Natural killer cell (primary cell): ENCODE measurements around the gene TRNP1. TPM values are rescaled to one million over a fixed set of nuclear protein-coding genes. Genes with fewer than 3 reads are reported as not detected.
A peak's percentile ranks its signal among the peaks of the same experiment; 100 is the strongest.

Experiments
- ATAC-seq, 3 donors: fragments of 150-1000 bp in 2 of 3; fragments of 200-7000 bp in 1 of 3; cut with Tn5 transposase; 1 replicate in 1 of 3; 2 replicates in 2 of 3; pipeline ENCODE4 v1.10.0; 2021; ENCODE audit warnings: mild to moderate bottlenecking in 2 of 3, moderate library complexity in 2 of 3
- DNase-seq, 2 donors: peaks; one replicate each; pipeline versions ENCODE4 v3.0.0 to v3.0.0-alpha.2; 2013 to 2021; ENCODE audit warnings: mixed read lengths in 1 of 2
- H3K27ac ChIP-seq: one replicate; pipeline ENCODE4 v1.5.1; 2013; ENCODE audit warnings: mild to moderate bottlenecking, low read length
- H3K27me3 ChIP-seq: one replicate; pipeline ENCODE4 v1.6.1; 2013; ENCODE audit warnings: low read length; ENCODE audit not compliant: control insufficient read depth, insufficient read depth
- H3K36me3 ChIP-seq: one replicate; pipeline ENCODE4 v1.6.1; 2013; ENCODE audit warnings: low read length; ENCODE audit not compliant: control insufficient read depth, insufficient read depth
- H3K4me1 ChIP-seq: one replicate; pipeline ENCODE4 v1.6.1; 2013; ENCODE audit warnings: low read length; ENCODE audit not compliant: control insufficient read depth, insufficient read depth
- H3K4me3 ChIP-seq: one replicate; pipeline ENCODE4 v1.5.1; 2013; ENCODE audit warnings: low read length
- H3K9me3 ChIP-seq: one replicate; pipeline ENCODE4 v1.6.1; 2013; ENCODE audit warnings: low read length; ENCODE audit not compliant: control insufficient read depth, insufficient read depth
- H3K27ac Mint-ChIP-seq, 2 donors: one replicate each; pipeline ENCODE4 v1.8.0; 2022; ENCODE audit warnings: mild to moderate bottlenecking in 2 of 2, mixed read lengths in 2 of 2, moderate library complexity in 1 of 2
- H3K27me3 Mint-ChIP-seq, 2 donors: one replicate each; pipeline ENCODE4 v1.8.0; 2022; ENCODE audit warnings: low read depth in 2 of 2, mixed read lengths in 2 of 2
- H3K36me3 Mint-ChIP-seq: one replicate; pipeline ENCODE4 v1.8.0; 2022; ENCODE audit warnings: mixed read lengths
- H3K4me1 Mint-ChIP-seq, 2 donors: one replicate each; pipeline ENCODE4 v1.8.0; 2022; ENCODE audit warnings: mixed read lengths in 2 of 2
- H3K4me3 Mint-ChIP-seq: one replicate; pipeline ENCODE4 v1.8.0; 2022; ENCODE audit warnings: mild to moderate bottlenecking, moderate library complexity, mixed read lengths
- H3K9me3 Mint-ChIP-seq, 2 donors: one replicate each; pipeline ENCODE4 v1.8.0; 2022; ENCODE audit warnings: mixed read lengths in 2 of 2
- CTCF ChIP-seq: fragments of 200-600 bp; IDR thresholded peaks from one replicate; pipeline ENCODE4 v1.8.0; 2022; ENCODE audit warnings: antibody characterized with exemption
- WGBS: methylation state at CpG from one replicate; pipeline ENCODE4 v1.1.7; 2013; ENCODE audit warnings: missing lambda C conversion rate; ENCODE audit not compliant: insufficient coverage; 5-methylcytosine and 5-hydroxymethylcytosine counted together
- intact Hi-C: fragments of 100-400 bp; cut with micrococcal nuclease; formaldehyde crosslinking; loops from one replicate; pipeline ENCODE4 v1.14.2; 2022
- total RNA-seq, 4 donors: library from RNA; stranded (reverse); fragments of 120-200 nt in 1 of 4; gene quantifications; one replicate each; pipeline versions ENCODE4 v1.2.3 to v1.2.4, GENCODE V29; 2013 to 2022

Gene TRNP1
- total RNA-seq, 3 donors from 2014 or later (not counting 1 experiment from before 2014, with no cell fraction given), result 0.18 to 3.0 (median 0.95) TPM

- H3K4me3 Mint-ChIP-seq, result no peak overlapping the region
- H3K36me3 Mint-ChIP-seq, result no peaks in the 10 kb centered on the region
- intact Hi-C loops, result no loop called here
- Histone ChIP-seq H3K4me1 (peaks cover 20% of the 10 kb centered on the region), H3K27ac (no peak overlapping the region), H3K9me3 (no peaks in the 10 kb centered on the region), H3K36me3 (no peaks in the 10 kb centered on the region), H3K27me3 (peaks cover 2% of the 10 kb centered on the region), H3K4me3 (no peak overlapping the region)
- no peak overlapping the region for H3K27ac Mint-ChIP-seq
- 92% methylated on average over 8 of the region's 9 CpGs for WGBS
- H3K4me1 Mint-ChIP-seq, result peaks cover 11 to 12% of the 10 kb centered on the region in 2 donors
- no peak for TF ChIP-seq CTCF
- H3K27me3 Mint-ChIP-seq, result peaks cover 13 to 14% of the 10 kb centered on the region in 2 donors
- no peaks in the 10 kb centered on the region for H3K9me3 Mint-ChIP-seq
- no peak for ATAC-seq
- DNase-seq, result no peak
Measured at GRCh38 chr1:27000090-27000816, 6.8 kb downstream of the TRNP1 start.

- Histone ChIP-seq H3K27me3 (no peaks in the 10 kb centered on the region), H3K36me3 (no peaks in the 10 kb centered on the region), H3K4me1 (peaks cover 20% of the 10 kb centered on the region), H3K27ac (peak overlapping the region; percentile 14), H3K4me3 (no peak overlapping the region), H3K9me3 (no peaks in the 10 kb centered on the region)
- ATAC-seq (no peak), DNase-seq (no peak)
- 87% methylated on average over 8 of the region's 8 CpGs for WGBS
- intact Hi-C loops, result no loop called here
- Mint-ChIP-seq H3K4me1 (peaks cover 11 to 12% of the 10 kb centered on the region in 2 donors), H3K27ac (no peak overlapping the region), H3K4me3 (no peak overlapping the region), H3K27me3 (peaks cover 8 to 11% of the 10 kb centered on the region in 2 donors), H3K9me3 (no peaks in the 10 kb centered on the region), H3K36me3 (no peaks in the 10 kb centered on the region)
- TF ChIP-seq CTCF, result no peak
Measured at GRCh38 chr1:27000817-27001460, 7.4 kb downstream of the TRNP1 start.

GRCh38 chr1:27001570-27002360, 8.3 kb downstream of the TRNP1 start:
- TF ChIP-seq CTCF, result no peak
- H3K36me3 Mint-ChIP-seq, result no peaks in the 10 kb centered on the region
- no peaks in the 10 kb centered on the region for H3K9me3 Mint-ChIP-seq
- no peak overlapping the region for H3K4me3 Mint-ChIP-seq
- H3K27ac Mint-ChIP-seq, result no peak overlapping the region
- H3K27ac ChIP-seq, result peak overlapping the region; percentile 47
- intact Hi-C loops, result no loop called here
- H3K4me3 ChIP-seq, result no peak overlapping the region
- peaks cover 11 to 12% of the 10 kb centered on the region in 2 donors for H3K4me1 Mint-ChIP-seq
- H3K36me3 ChIP-seq, result no peaks in the 10 kb centered on the region
- H3K9me3 ChIP-seq, result no peaks in the 10 kb centered on the region
- ATAC-seq (peak; percentile 17 to 62 (median 19)), DNase-seq (peak in 1 of 2 donors; percentile 19)
- H3K27me3 Mint-ChIP-seq, result peaks cover 8 to 9% of the 10 kb centered on the region in 2 donors
- no peaks in the 10 kb centered on the region for H3K27me3 ChIP-seq
- WGBS, result 16% methylated on average over 9 of the region's 13 CpGs
- H3K4me1 ChIP-seq, result peaks cover 20% of the 10 kb centered on the region
